ENCODE results near the gene DGKI. TPM values are rescaled to one million over a fixed set of nuclear protein-coding genes. Genes with fewer than 3 reads are reported as not detected.

The DGKI gene
- total RNA-seq, 2 experiments from 2014 or later, result 0.46 TPM; not detected in 1

GRCh38 chr7:137535579-137535978 is 311.2 kb downstream of the DGKI start:
- CTCF ChIA-PET (ENCODE audit: unreplicated experiment), result no interaction called here

GRCh38 chr7:137531671-137532070 is 315.1 kb downstream of the DGKI start:
- Histone ChIP-seq H3K9me2 (ENCODE audit: insufficient read depth, low read length) (no peaks in the 10 kb centered on the region), H4K20me1 (ENCODE audit: insufficient read depth, low read length) (no peaks in the 10 kb centered on the region), H3K79me2 (ENCODE audit: insufficient read depth, low read depth, low read length) (no peaks in the 10 kb centered on the region), H2AFZ (ENCODE audit: low read length) (no peak overlapping the region), H3K27ac (ENCODE audit: low read depth, low read length, poor library complexity, severe bottlenecking) (no peak overlapping the region), H3K4me2 (ENCODE audit: low read length) (no peak overlapping the region), H3K36me3 (ENCODE audit: insufficient read depth, low read length) (no peaks in the 10 kb centered on the region), H3K4me1 (ENCODE audit: insufficient read depth, low read length, poor library complexity, severe bottlenecking) (no peaks in the 10 kb centered on the region), H3K9me3 (ENCODE audit: low read length) (no peaks in the 10 kb centered on the region), H3K4me3 (ENCODE audit: low read depth, low read length, poor library complexity, severe bottlenecking) (no peak overlapping the region)
- DNase-seq (ENCODE audit: low spot score), result no peak
- intact Hi-C loops (cut with micrococcal nuclease; ENCODE audit: unreplicated experiment), result no loop called here
- ChIA-PET POLR2A (no interaction called here), CTCF (ENCODE audit: unreplicated experiment) (no interaction called here)
- BruUV-seq (replicated peaks), result no TSS peak
- TF ChIP-seq, protein P1, sequence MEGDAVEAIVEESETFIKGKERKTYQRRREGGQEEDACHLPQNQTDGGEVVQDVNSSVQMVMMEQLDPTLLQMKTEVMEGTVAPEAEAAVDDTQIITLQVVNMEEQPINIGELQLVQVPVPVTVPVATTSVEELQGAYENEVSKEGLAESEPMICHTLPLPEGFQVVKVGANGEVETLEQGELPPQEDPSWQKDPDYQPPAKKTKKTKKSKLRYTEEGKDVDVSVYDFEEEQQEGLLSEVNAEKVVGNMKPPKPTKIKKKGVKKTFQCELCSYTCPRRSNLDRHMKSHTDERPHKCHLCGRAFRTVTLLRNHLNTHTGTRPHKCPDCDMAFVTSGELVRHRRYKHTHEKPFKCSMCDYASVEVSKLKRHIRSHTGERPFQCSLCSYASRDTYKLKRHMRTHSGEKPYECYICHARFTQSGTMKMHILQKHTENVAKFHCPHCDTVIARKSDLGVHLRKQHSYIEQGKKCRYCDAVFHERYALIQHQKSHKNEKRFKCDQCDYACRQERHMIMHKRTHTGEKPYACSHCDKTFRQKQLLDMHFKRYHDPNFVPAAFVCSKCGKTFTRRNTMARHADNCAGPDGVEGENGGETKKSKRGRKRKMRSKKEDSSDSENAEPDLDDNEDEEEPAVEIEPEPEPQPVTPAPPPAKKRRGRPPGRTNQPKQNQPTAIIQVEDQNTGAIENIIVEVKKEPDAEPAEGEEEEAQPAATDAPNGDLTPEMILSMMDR (conservative IDR thresholded peaks at IDR 0.05; ENCODE audit: low read length), result no peak
- no peak for TF ChIP-seq EZH2phosphoT487 (IDR thresholded peaks at IDR 0.05; ENCODE audit: borderline replicate concordance, low read depth, low read length)

More at GRCh38 chr7:137535579-137535978, 311.2 kb downstream of the DGKI start:
- POLR2A ChIA-PET, result no interaction called here
- Histone ChIP-seq H2AFZ (ENCODE audit: low read length) (no peak overlapping the region), H3K9me3 (ENCODE audit: low read length) (no peaks in the 10 kb centered on the region), H4K20me1 (ENCODE audit: insufficient read depth, low read length) (no peaks in the 10 kb centered on the region), H3K9me2 (ENCODE audit: insufficient read depth, low read length) (no peaks in the 10 kb centered on the region), H3K36me3 (ENCODE audit: insufficient read depth, low read length) (no peaks in the 10 kb centered on the region), H3K4me1 (ENCODE audit: insufficient read depth, low read length, poor library complexity, severe bottlenecking) (no peaks in the 10 kb centered on the region), H3K4me3 (ENCODE audit: low read depth, low read length, poor library complexity, severe bottlenecking) (no peak overlapping the region), H3K4me2 (ENCODE audit: low read length) (no peak overlapping the region), H3K27ac (ENCODE audit: low read depth, low read length, poor library complexity, severe bottlenecking) (no peak overlapping the region), H3K79me2 (ENCODE audit: insufficient read depth, low read depth, low read length) (no peaks in the 10 kb centered on the region)
- no peak for TF ChIP-seq EZH2phosphoT487 (IDR thresholded peaks at IDR 0.05; ENCODE audit: borderline replicate concordance, low read depth, low read length)
- TF ChIP-seq, protein P1 (conservative IDR thresholded peaks at IDR 0.05; ENCODE audit: low read length), result no peak
- intact Hi-C loops (cut with micrococcal nuclease; ENCODE audit: unreplicated experiment), result no loop called here
- no TSS peak for BruUV-seq (replicated peaks)
- no peak for DNase-seq (ENCODE audit: low spot score)

GRCh38 chr7:137527634-137528033 is 319.1 kb downstream of the DGKI start:
- intact Hi-C loops (cut with micrococcal nuclease; ENCODE audit: unreplicated experiment), result no loop called here
- H3K4me3 ChIP-seq (ENCODE audit: low read depth, low read length, poor library complexity, severe bottlenecking), result no peak overlapping the region
- DNase-seq (ENCODE audit: low spot score), result no peak
- H3K79me2 ChIP-seq (ENCODE audit: insufficient read depth, low read depth, low read length), result no peaks in the 10 kb centered on the region
- H2AFZ ChIP-seq (ENCODE audit: low read length), result no peak overlapping the region
- TF ChIP-seq, protein P1 (conservative IDR thresholded peaks at IDR 0.05; ENCODE audit: low read length), result no peak
- no peak for TF ChIP-seq EZH2phosphoT487 (IDR thresholded peaks at IDR 0.05; ENCODE audit: borderline replicate concordance, low read depth, low read length)
- ChIA-PET CTCF (ENCODE audit: unreplicated experiment) (no interaction called here), POLR2A (no interaction called here)
- H3K4me2 ChIP-seq (ENCODE audit: low read length), result no peak overlapping the region
- no peak overlapping the region for H3K27ac ChIP-seq (ENCODE audit: low read depth, low read length, poor library complexity, severe bottlenecking)
- no peaks in the 10 kb centered on the region for H3K36me3 ChIP-seq (ENCODE audit: insufficient read depth, low read length)
- no peaks in the 10 kb centered on the region for H3K9me3 ChIP-seq (ENCODE audit: low read length)
- H4K20me1 ChIP-seq (ENCODE audit: insufficient read depth, low read length), result no peaks in the 10 kb centered on the region
- BruUV-seq (replicated peaks), result no TSS peak
- no peaks in the 10 kb centered on the region for H3K4me1 ChIP-seq (ENCODE audit: insufficient read depth, low read length, poor library complexity, severe bottlenecking)
- no peaks in the 10 kb centered on the region for H3K9me2 ChIP-seq (ENCODE audit: insufficient read depth, low read length)
